ENCODE data around the gene IFITM2.

- TF ChIP-seq CTCF (IDR thresholded peaks at IDR 0.05 in 8 of 11, conservative IDR thresholded peaks at IDR 0.05 in 3 of 11) (no peak), POLR2A (IDR thresholded peaks at IDR 0.05) (no peak)
Observed at GRCh38 chr11:357582-357981, 50.0 kb downstream of the IFITM2 start.

Data from spleen (tissue), 7 donors.